SK-N-SH (cell line): Measurements from ENCODE around the gene ITPA. TPM values are rescaled to one million over a fixed set of nuclear protein-coding genes. Genes with fewer than 3 reads are reported as not detected.

Source experiments
- CTCF ChIA-PET: fragments of 300-600, 350-600 bp; formaldehyde crosslinking; extraction: SDS; loops from one replicate; lab custom pipeline; 2021; lab: Yijun Ruan, JAX
- POLR2A ChIA-PET: fragments of 350-600 bp; sonication (Branson Sonifier 250); formaldehyde crosslinking; extraction: SDS; loops from one replicate; lab custom pipeline; 2020; ENCODE audit warnings: antibody characterized with exemption, inconsistent platforms; lab: Yijun Ruan, JAX
- DNase-seq: peaks from one replicate; pipeline ENCODE4 v3.0.0; 2012
- H2AFZ ChIP-seq: fragments of 200-600 bp; sonication (generic); 2 replicates; pipeline ENCODE4 v1.8.1; 2016; ENCODE audit warnings: antibody characterized with exemption, mild to moderate bottlenecking, low read depth
- H3F3A ChIP-seq: fragments of 200-600 bp; sonication (generic); replicated peaks from 2 replicates; pipeline ENCODE3; 2016; ENCODE audit warnings: antibody characterized with exemption, mild to moderate bottlenecking; ENCODE audit not compliant: insufficient read depth
- H3K27ac ChIP-seq, 2 experiments: fragments of 200-500 bp in 1 of 2; fragments of 200-600 bp in 1 of 2; sonication (Bioruptor generic) in 1 of 2; sonication (generic), shearing (Covaris generic) in 1 of 2; 2 replicates each; pipeline versions ENCODE4 v1.5.1 to v1.6.1; 2014 to 2016; ENCODE audit warnings: low read depth in 2 of 2, inconsistent platforms in 1 of 2, low read length in 1 of 2, mild to moderate bottlenecking in 1 of 2, mixed read lengths in 1 of 2
- H3K27me3 ChIP-seq: fragments of 200-600 bp; sonication (generic), shearing (Covaris generic); 2 replicates; pipeline ENCODE4 v1.6.1; 2016; ENCODE audit warnings: mixed run types; ENCODE audit not compliant: insufficient read depth
- H3K36me3 ChIP-seq, 2 experiments: fragments of 200-500 bp in 1 of 2; fragments of 200-600 bp in 1 of 2; sonication (Bioruptor generic) in 1 of 2; sonication (generic) in 1 of 2; replicated peaks in 1 of 2; 2 replicates each; pipeline versions ENCODE3 to v1.5.1; 2014 to 2016; ENCODE audit warnings: low read length in 1 of 2, mild to moderate bottlenecking in 1 of 2; ENCODE audit not compliant: insufficient read depth in 2 of 2, control insufficient read depth in 1 of 2
- H3K4me1 ChIP-seq, 2 experiments: fragments of 200-500 bp in 1 of 2; fragments of 200-600 bp in 1 of 2; sonication (Bioruptor generic) in 1 of 2; sonication (generic), shearing (Covaris generic) in 1 of 2; 2 replicates each; pipeline versions ENCODE4 v1.5.1 to v1.6.1; 2014 to 2016; ENCODE audit warnings: low read depth in 1 of 2, low read length in 1 of 2, mixed run types in 1 of 2; ENCODE audit not compliant: insufficient read depth in 2 of 2, control insufficient read depth in 1 of 2
- H3K4me2 ChIP-seq: fragments of 200-600 bp; sonication (generic), shearing (Covaris generic); 2 replicates; pipeline ENCODE4 v1.6.1; 2017; ENCODE audit warnings: mixed run types
- H3K4me3 ChIP-seq, 2 experiments: fragments of 200-500 bp in 1 of 2; fragments of 200-600 bp in 1 of 2; sonication (Bioruptor generic) in 1 of 2; sonication (generic), shearing (Covaris generic) in 1 of 2; 2 replicates each; pipeline versions ENCODE4 v1.5.1 to v1.8.1; 2014 to 2016; ENCODE audit warnings: low read depth in 2 of 2, inconsistent platforms in 1 of 2, low read length in 1 of 2, mild to moderate bottlenecking in 1 of 2, mixed read lengths in 1 of 2, moderate library complexity in 1 of 2
- H3K79me2 ChIP-seq: fragments of 200-600 bp; sonication (generic); 2 replicates; pipeline ENCODE4 v1.8.1; 2017; ENCODE audit warnings: mild to moderate bottlenecking; ENCODE audit not compliant: insufficient read depth
- H3K9ac ChIP-seq: fragments of 200-600 bp; sonication (generic); 2 replicates; pipeline ENCODE4 v1.6.1; 2017; ENCODE audit warnings: mixed run types
- H3K9me2 ChIP-seq: fragments of 200-600 bp; sonication (generic); 2 replicates; pipeline ENCODE4 v1.6.1; 2017; ENCODE audit warnings: mixed run types
- H3K9me3 ChIP-seq: fragments of 200-600 bp; sonication (generic); 2 replicates; pipeline ENCODE4 v1.6.1; 2017; ENCODE audit warnings: mixed run types, mild to moderate bottlenecking, moderate library complexity
- H4K20me1 ChIP-seq: fragments of 200-600 bp; sonication (generic); 2 replicates; pipeline ENCODE4 v1.6.1; 2017; ENCODE audit warnings: mild to moderate bottlenecking, mixed run types; ENCODE audit not compliant: insufficient read depth
- CHD2 ChIP-seq: fragments of 150-350 bp; IDR thresholded peaks from 2 replicates; pipeline ENCODE4 v1.6.1; 2018; ENCODE audit warnings: low read length; ENCODE audit not compliant: partially characterized antibody
- FOSL2 ChIP-seq: IDR thresholded peaks from 2 replicates; pipeline ENCODE4 v1.4.0; 2012; ENCODE audit warnings: low read depth, mild to moderate bottlenecking, moderate library complexity, borderline replicate concordance
- GABPA ChIP-seq: IDR thresholded peaks from 2 replicates; pipeline ENCODE4 v1.4.0; 2012; ENCODE audit warnings: low read depth, mild to moderate bottlenecking
- JUND ChIP-seq: IDR thresholded peaks from 2 replicates; pipeline ENCODE4 v1.4.0; 2012
- MEF2A ChIP-seq: IDR thresholded peaks from 2 replicates; pipeline ENCODE4 v1.4.0; 2012; ENCODE audit warnings: low read depth, borderline replicate concordance
- MXI1 ChIP-seq: IDR thresholded peaks from 2 replicates; pipeline ENCODE4 v1.6.1; 2012; ENCODE audit warnings: mild to moderate bottlenecking, low read depth, low read length, improper control_type of control experiment
- NFIC ChIP-seq: IDR thresholded peaks from 2 replicates; pipeline ENCODE4 v1.4.0; 2012; ENCODE audit warnings: borderline replicate concordance
- NRF1 ChIP-seq: IDR thresholded peaks from 2 replicates; pipeline ENCODE4 v1.6.1; 2012; ENCODE audit warnings: low read depth, mild to moderate bottlenecking, low read length
- RAD21 ChIP-seq: IDR thresholded peaks from 2 replicates; pipeline ENCODE4 v1.6.1; 2012; ENCODE audit warnings: mild to moderate bottlenecking, low read length
- RXRA ChIP-seq: IDR thresholded peaks from 2 replicates; pipeline ENCODE4 v1.4.0; 2012; ENCODE audit warnings: low read depth, mild to moderate bottlenecking, borderline replicate concordance
- TAF1 ChIP-seq: IDR thresholded peaks from 2 replicates; pipeline ENCODE4 v1.6.1; 2012; ENCODE audit warnings: low read depth, mild to moderate bottlenecking, low read length, moderate library complexity, borderline replicate concordance
- TCF12 ChIP-seq: IDR thresholded peaks from 2 replicates; pipeline ENCODE4 v1.4.0; 2012
- YY1 ChIP-seq: IDR thresholded peaks from 2 replicates; pipeline ENCODE4 v1.4.0; 2012; ENCODE audit warnings: low read depth, mild to moderate bottlenecking
- WGBS: methylation state at CpG from one replicate; pipeline ENCODE4 v1.1.6; 2017; ENCODE audit warnings: low lambda C conversion rate; 5-methylcytosine and 5-hydroxymethylcytosine counted together
- polyA plus RNA-seq, 3 experiments: library from polyadenylated mRNA; depleted of rRNA; stranded (reverse); fragments of >200 nt; gene quantifications; 2 replicates each; pipeline ENCODE4 v1.2.3, GENCODE V29; 2012
- TF ChIP-seq, protein P1 (sequence below): IDR thresholded peaks from 2 replicates; pipeline ENCODE4 v1.4.0; 2012; ENCODE audit warnings: low read depth
- TF ChIP-seq, protein P2 (sequence below): IDR thresholded peaks from 2 replicates; pipeline ENCODE4 v1.4.0; 2012; ENCODE audit warnings: low read depth, borderline replicate concordance
- TF ChIP-seq, protein P3 (sequence below): fragments of 150-350 bp; IDR thresholded peaks from 2 replicates; pipeline ENCODE4 v1.6.1; 2016; ENCODE audit warnings: mild to moderate bottlenecking, low read depth, low read length
- TF ChIP-seq, protein P4 (sequence below): fragments of 200-600 bp; sonication (generic); IDR thresholded peaks from 2 replicates; pipeline ENCODE4 v1.6.1; 2017; ENCODE audit warnings: antibody characterized with exemption, mild to moderate bottlenecking, moderate library complexity

ITPA gene
- polyA plus RNA-seq, 1 of the 3 experiments (the other 2 are of a cell fraction), result 66.7 TPM

DNA sequence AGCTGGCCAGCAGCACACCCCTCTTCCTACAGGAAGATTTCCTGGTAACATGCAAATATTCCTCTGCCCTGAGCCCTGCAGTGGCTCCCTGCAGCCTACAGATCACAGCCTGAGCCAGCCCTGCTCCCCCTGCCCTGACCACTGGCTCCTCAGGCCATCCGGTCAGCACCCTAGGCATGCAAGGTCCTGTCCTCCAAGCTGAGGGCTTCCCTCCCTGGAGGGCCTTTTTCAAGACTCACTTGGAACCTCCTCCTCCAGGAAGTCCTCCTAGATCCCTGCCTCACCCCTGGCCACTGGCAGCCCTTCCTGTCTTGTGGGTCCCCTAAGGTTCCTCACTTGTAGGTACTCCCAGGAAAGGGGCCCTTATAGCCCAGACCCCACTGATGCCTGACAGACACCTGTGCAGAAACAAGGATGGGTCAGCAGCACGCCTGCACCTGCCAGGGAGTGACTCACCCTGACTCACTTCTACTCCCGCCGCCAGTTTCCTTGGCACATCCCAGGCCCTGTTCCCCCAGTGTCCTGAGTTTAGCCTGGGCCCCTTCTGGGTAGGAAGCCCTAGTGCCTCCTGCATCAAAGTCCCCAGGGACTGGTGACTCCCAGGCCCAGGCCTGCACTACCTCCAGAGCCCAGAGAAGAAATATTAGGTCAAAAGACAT is 26.5 kb downstream of the ITPA start:
- Histone ChIP-seq H4K20me1 (no peaks in the 10 kb centered on the region), H3K4me2 (no peak overlapping the region), H3K9ac (no peak overlapping the region), H2AFZ (no peak overlapping the region), H3K36me3 (no peaks in the 10 kb centered on the region), H3F3A (no peaks in the 10 kb centered on the region), H3K79me2 (no peaks in the 10 kb centered on the region), H3K9me2 (no peaks in the 10 kb centered on the region), H3K27ac (no peak overlapping the region), H3K4me3 (no peak overlapping the region), H3K4me1 (peaks cover 0 to 2% of the 10 kb centered on the region in 2 experiments; a peak in 1 of 4 replicates), H3K27me3 (peaks cover 16% of the 10 kb centered on the region), H3K9me3 (no peaks in the 10 kb centered on the region)
- ChIA-PET POLR2A (no interaction called here), CTCF (interaction anchor here (1.1 to 1.3 kb wide), 2 partner anchors 15 to 17 kb away, joined by 3 read pairs; no protein-coding TSS in a partner anchor)
- no peak for DNase-seq
- TF ChIP-seq FOSL2 (peak; percentile 85), TCF12 (peak; percentile 49; the same call in 1 of the 2 replicates), NFIC (peak; percentile 15; the same call in 1 of the 2 replicates)
- TF ChIP-seq, protein P1, sequence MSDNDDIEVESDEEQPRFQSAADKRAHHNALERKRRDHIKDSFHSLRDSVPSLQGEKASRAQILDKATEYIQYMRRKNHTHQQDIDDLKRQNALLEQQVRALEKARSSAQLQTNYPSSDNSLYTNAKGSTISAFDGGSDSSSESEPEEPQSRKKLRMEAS, result no peak
- WGBS, result 28% methylated on average over 4 of the region's 4 CpGs

DNA sequence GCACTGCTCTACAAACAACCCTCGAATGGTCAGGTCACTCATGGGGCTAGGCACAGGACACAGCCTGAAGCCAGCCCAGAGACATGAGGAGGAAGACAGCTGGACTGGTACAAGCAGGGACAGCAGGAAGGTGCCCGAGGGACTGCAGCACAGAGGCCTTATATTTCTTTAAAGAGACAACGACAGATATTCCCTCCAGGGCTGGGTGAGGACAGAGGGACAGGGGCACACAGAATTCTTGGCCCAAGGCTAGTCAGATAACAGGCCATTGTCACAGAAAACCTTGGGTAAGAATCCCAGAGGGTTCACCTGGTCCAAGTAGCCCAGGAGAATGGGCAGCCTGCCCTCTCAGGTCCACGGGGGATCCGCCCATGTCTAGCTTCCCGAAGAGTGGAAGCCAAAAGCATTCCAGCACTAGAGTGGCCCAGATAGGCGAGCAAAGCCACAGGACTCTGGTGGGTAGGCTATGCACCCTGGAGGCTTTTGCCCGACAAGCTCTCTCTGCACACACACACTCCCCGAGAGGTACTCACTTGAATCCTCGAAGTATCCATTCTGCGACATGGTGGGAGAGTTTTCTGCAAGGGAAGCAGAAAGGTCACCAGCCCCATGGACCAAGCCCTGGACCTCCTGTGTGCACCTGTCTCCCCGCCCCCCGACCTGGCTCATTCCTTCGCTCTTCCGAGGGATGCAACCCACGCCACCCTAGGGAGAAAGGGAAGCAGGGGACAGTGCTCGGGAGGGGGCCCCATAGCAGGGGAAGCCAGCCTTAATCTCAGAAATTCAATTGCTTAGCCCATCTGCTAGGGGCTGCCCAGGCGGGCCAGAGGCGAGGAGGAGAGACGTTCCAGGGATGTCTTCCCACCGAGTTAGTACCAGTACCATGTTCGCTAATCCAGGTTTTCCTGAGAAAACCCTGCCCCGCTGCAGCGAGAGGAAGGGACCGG is 28.0 kb downstream of the ITPA start:
- Histone ChIP-seq H3K79me2 (no peaks in the 10 kb centered on the region), H3F3A (no peaks in the 10 kb centered on the region), H3K9ac (no peak overlapping the region), H3K27ac (no peak overlapping the region), H2AFZ (no peak overlapping the region), H3K36me3 (no peaks in the 10 kb centered on the region), H3K4me3 (no peak overlapping the region; a peak in 1 of 4 replicates), H4K20me1 (no peaks in the 10 kb centered on the region), H3K9me2 (no peaks in the 10 kb centered on the region), H3K9me3 (no peaks in the 10 kb centered on the region), H3K4me2 (no peak overlapping the region), H3K27me3 (peaks cover 16% of the 10 kb centered on the region), H3K4me1 (peaks cover 0 to 2% of the 10 kb centered on the region in 2 experiments; a peak in 1 of 4 replicates)
- 88% methylated on average over 19 of the region's 25 CpGs for WGBS
- ChIA-PET POLR2A (no interaction called here), CTCF (interaction anchor here (1.1 kb wide), 1 partner anchor 18 kb away, joined by 3 read pairs; no protein-coding TSS in a partner anchor)
- no peak for DNase-seq
- TF ChIP-seq RXRA, result no peak
- no peak for TF ChIP-seq RAD21
- TF ChIP-seq, protein P2, sequence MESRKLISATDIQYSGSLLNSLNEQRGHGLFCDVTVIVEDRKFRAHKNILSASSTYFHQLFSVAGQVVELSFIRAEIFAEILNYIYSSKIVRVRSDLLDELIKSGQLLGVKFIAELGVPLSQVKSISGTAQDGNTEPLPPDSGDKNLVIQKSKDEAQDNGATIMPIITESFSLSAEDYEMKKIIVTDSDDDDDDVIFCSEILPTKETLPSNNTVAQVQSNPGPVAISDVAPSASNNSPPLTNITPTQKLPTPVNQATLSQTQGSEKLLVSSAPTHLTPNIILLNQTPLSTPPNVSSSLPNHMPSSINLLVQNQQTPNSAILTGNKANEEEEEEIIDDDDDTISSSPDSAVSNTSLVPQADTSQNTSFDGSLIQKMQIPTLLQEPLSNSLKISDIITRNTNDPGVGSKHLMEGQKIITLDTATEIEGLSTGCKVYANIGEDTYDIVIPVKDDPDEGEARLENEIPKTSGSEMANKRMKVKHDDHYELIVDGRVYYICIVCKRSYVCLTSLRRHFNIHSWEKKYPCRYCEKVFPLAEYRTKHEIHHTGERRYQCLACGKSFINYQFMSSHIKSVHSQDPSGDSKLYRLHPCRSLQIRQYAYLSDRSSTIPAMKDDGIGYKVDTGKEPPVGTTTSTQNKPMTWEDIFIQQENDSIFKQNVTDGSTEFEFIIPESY, result no peak
- TF ChIP-seq, protein P3, sequence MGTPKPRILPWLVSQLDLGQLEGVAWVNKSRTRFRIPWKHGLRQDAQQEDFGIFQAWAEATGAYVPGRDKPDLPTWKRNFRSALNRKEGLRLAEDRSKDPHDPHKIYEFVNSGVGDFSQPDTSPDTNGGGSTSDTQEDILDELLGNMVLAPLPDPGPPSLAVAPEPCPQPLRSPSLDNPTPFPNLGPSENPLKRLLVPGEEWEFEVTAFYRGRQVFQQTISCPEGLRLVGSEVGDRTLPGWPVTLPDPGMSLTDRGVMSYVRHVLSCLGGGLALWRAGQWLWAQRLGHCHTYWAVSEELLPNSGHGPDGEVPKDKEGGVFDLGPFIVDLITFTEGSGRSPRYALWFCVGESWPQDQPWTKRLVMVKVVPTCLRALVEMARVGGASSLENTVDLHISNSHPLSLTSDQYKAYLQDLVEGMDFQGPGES, result no peak
- TF ChIP-seq YY1, result no peak
- TF ChIP-seq GABPA, result no peak
- no peak for TF ChIP-seq TAF1
- TF ChIP-seq, protein P4, sequence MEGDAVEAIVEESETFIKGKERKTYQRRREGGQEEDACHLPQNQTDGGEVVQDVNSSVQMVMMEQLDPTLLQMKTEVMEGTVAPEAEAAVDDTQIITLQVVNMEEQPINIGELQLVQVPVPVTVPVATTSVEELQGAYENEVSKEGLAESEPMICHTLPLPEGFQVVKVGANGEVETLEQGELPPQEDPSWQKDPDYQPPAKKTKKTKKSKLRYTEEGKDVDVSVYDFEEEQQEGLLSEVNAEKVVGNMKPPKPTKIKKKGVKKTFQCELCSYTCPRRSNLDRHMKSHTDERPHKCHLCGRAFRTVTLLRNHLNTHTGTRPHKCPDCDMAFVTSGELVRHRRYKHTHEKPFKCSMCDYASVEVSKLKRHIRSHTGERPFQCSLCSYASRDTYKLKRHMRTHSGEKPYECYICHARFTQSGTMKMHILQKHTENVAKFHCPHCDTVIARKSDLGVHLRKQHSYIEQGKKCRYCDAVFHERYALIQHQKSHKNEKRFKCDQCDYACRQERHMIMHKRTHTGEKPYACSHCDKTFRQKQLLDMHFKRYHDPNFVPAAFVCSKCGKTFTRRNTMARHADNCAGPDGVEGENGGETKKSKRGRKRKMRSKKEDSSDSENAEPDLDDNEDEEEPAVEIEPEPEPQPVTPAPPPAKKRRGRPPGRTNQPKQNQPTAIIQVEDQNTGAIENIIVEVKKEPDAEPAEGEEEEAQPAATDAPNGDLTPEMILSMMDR, result no peak
- no peak for TF ChIP-seq CHD2
- no peak for TF ChIP-seq MEF2A
- no peak for TF ChIP-seq FOSL2
- TF ChIP-seq MXI1, result no peak
- no peak for TF ChIP-seq NRF1
- no peak for TF ChIP-seq JUND
- TF ChIP-seq NFIC, result no peak
- TF ChIP-seq, protein P1, result no peak
